GM20000 (cell line): Measurements from ENCODE around the gene M6PR.

Experiments used
- DNase-seq: peaks from one replicate; pipeline ENCODE4 v3.0.0; 2012; ENCODE audit warnings: low spot score
- TF ChIP-seq, protein P1 (sequence below): IDR thresholded peaks from 2 replicates; pipeline ENCODE4 v1.5.1; 2012; ENCODE audit warnings: mild to moderate bottlenecking, control low read depth; ENCODE audit errors: extremely low read depth, missing control alignments

M6PR gene

DNA sequence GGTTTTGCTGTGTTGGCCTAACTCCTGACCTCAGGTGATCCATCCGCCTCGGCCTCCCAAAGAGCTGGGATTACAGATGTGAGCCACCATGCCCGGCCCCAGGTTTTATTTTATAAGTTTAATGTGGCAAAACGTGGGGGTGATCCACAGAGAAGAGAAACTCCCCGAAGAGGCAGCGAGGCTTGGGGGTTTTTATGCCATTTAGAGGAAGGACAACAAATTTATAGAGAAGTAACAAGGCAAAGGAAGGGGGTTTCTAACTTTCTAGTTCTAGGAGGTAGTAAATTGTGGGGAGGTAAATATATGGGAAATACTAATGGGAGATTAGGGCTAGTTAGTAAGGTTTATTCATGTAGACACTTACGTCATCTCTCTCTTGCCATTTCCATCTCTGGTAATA lies 52.4 kb downstream of the M6PR start:
- DNase-seq = no peak
- TF ChIP-seq, protein P1, sequence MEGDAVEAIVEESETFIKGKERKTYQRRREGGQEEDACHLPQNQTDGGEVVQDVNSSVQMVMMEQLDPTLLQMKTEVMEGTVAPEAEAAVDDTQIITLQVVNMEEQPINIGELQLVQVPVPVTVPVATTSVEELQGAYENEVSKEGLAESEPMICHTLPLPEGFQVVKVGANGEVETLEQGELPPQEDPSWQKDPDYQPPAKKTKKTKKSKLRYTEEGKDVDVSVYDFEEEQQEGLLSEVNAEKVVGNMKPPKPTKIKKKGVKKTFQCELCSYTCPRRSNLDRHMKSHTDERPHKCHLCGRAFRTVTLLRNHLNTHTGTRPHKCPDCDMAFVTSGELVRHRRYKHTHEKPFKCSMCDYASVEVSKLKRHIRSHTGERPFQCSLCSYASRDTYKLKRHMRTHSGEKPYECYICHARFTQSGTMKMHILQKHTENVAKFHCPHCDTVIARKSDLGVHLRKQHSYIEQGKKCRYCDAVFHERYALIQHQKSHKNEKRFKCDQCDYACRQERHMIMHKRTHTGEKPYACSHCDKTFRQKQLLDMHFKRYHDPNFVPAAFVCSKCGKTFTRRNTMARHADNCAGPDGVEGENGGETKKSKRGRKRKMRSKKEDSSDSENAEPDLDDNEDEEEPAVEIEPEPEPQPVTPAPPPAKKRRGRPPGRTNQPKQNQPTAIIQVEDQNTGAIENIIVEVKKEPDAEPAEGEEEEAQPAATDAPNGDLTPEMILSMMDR = no peak

DNA sequence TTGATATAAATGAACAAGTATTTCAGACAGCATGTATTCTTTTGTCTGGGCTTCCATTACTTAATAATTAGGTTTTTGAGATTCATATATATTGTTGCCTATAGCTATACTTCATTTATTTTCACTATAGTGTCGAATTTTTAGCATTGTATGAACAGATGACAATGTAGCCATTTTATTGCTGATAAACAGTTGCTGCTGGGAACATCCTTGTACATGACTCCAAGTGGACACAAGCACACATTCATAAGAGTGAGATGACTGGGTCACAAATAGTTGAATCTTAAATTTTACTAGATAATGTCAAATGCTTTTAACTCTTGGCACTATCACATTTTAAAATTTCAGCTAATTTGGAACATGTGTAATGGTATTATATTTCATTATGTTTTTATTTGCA lies 54.5 kb downstream of the M6PR start:
- no peak for DNase-seq
- TF ChIP-seq, protein P1 = no peak

DNA sequence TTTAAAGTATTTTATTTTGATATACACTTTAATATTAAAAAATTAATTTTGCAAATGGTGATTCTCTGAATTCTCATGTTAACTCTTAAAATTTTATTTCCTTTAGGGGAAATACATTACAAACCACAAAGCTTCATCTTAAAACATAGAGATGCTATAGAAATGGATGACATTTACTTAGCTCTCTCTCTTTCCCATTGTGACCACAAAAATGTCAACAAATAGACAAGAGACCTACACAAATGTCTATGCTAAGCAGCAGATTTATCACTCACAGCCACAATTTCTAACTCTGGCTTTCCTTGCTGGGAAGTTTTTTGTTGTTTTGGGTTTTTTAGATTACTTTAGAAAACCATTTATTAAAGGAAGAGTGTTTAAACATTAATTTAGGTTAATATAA lies 55.1 kb downstream of the M6PR start:
- TF ChIP-seq, protein P1 = no peak

DNA sequence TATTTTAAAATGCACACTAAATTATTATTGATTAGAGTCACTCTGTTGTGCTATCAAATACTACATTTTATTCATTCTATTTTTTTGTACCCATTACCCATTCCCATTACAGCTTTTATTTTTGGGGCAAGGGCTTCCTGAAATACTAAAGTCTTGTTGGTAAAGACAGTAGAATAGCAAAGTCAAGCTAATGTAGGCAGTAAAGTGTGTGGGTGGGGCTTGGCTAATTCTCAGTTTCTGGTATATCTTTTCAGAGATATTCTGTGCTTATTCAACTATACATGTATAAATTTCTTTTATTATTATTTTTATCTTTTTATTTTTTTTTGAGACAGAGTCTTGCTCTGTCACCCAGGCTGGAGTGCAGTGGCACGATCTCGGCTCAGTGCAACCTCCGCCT lies 57.5 kb downstream of the M6PR start:
- TF ChIP-seq, protein P1 = no peak
- DNase-seq = no peak

More for the DNA sequence above, 55.1 kb downstream of the M6PR start:
- DNase-seq = no peak
